Sigmoid colon (tissue), 7 donors: ENCODE measurements around the gene RHBDD3. TPM values are rescaled to one million over a fixed set of nuclear protein-coding genes. Genes with fewer than 3 reads are reported as not detected.
A peak's percentile ranks its signal among the peaks of the same experiment; 100 is the strongest.

Experiments
- DNase-seq: peaks from one replicate; pipeline ENCODE4 v3.0.0-alpha.2; 2019
- H3K27ac ChIP-seq, 4 donors: fragments of 200-600 bp; sonication (generic); one replicate each; pipeline ENCODE4 v1.5.1; 2016 to 2019; ENCODE audit warnings: mild to moderate bottlenecking in 1 of 4
- H3K27me3 ChIP-seq, 3 donors: fragments of 200-600 bp; sonication (generic); one replicate each; pipeline ENCODE4 v1.5.1; 2019; ENCODE audit warnings: mild to moderate bottlenecking in 1 of 3
- H3K36me3 ChIP-seq, 4 donors: fragments of 200-600 bp; sonication (generic); one replicate each; pipeline ENCODE4 v1.5.1; 2016 to 2019
- H3K4me1 ChIP-seq, 4 donors: fragments of 200-600 bp; sonication (generic); one replicate each; pipeline ENCODE4 v1.5.1; 2017 to 2019
- H3K4me3 ChIP-seq, 4 donors: fragments of 200-600 bp; sonication (generic); one replicate each; pipeline ENCODE4 v1.5.1; 2017 to 2019; ENCODE audit warnings: mild to moderate bottlenecking in 2 of 4, moderate library complexity in 1 of 4
- H3K9me3 ChIP-seq, 4 donors: fragments of 200-600 bp in 3 of 4; sonication (generic) in 3 of 4; one replicate each; pipeline versions ENCODE4 v1.5.1 to v1.6.1; 2013 to 2019
- CTCF ChIP-seq, 4 experiments: fragments of 450-650 bp in 3 of 4; fragments of 200-600 bp in 1 of 4; IDR thresholded peaks; one replicate each; pipeline ENCODE4 v1.5.1; 2016 to 2019; ENCODE audit warnings: antibody characterized with exemption in 4 of 4, mild to moderate bottlenecking in 3 of 4, moderate library complexity in 2 of 4
- EP300 ChIP-seq, 4 donors: sonication (generic); formaldehyde crosslinking; IDR thresholded peaks; one replicate each; pipeline ENCODE4 v1.6.1; 2017; ENCODE audit warnings: antibody characterized with exemption in 4 of 4
- POLR2A ChIP-seq, 2 donors: fragments of 450-650 bp; IDR thresholded peaks; one replicate each; pipeline ENCODE4 v1.6.1; 2016; ENCODE audit warnings: antibody characterized with exemption in 2 of 2, mild to moderate bottlenecking in 2 of 2, moderate library complexity in 2 of 2
- POLR2AphosphoS5 ChIP-seq, 4 donors: sonication (generic); formaldehyde crosslinking; IDR thresholded peaks; one replicate each; pipeline ENCODE4 v1.6.1; 2017; ENCODE audit warnings: antibody characterized with exemption in 4 of 4
- WGBS, 2 donors: extraction: QIAGEN DNeasy Blood & Tissue Kit; methylation state at CpG; one replicate each; pipeline ENCODE4 v1.1.7; 2013; 5-methylcytosine and 5-hydroxymethylcytosine counted together
- intact Hi-C: fragments of 100-400 bp; cut with DNase I; formaldehyde crosslinking; loops from one replicate; pipeline ENCODE4 v1.15.1; 2023
- polyA plus RNA-seq, 3 donors: library from polyadenylated mRNA; stranded (reverse); fragments of 200-250 nt; gene quantifications; one replicate each; pipeline ENCODE4 v1.2.3, GENCODE V29; 2013
- total RNA-seq, 4 donors: library from RNA; depleted of rRNA; stranded (reverse); fragments of >200 nt; gene quantifications; one replicate each; pipeline ENCODE4 v1.1.0, GENCODE V29; 2016
- donor health status: healthy with polysubstance abuse.
- donor health status: Bipolar disorder and iron deficiency.
- donor health status: healthy.

RHBDD3 gene
- total and polyA plus RNA-seq, 7 donors: 5.4 to 40.7 (median 16.4) TPM

- DNase-seq: peak; percentile 94
- H3K36me3 ChIP-seq: peaks cover 0 to 6% (median 0%) of the 10 kb centered on the region in 4 donors
- 0 to 1% methylated on average over 40 of the region's 40 CpGs for WGBS, 2 donors
- no peaks in the 10 kb centered on the region for H3K9me3 ChIP-seq
- TF ChIP-seq POLR2AphosphoS5 (IDR thresholded peaks at IDR 0.05) (peak in 3 of 4 donors; percentile 50 to 54 (median 52)), CTCF (IDR thresholded peaks at IDR 0.05) (peak; percentile 57 to 81 (median 77)), EP300 (IDR thresholded peaks at IDR 0.05) (no peak), POLR2A (IDR thresholded peaks at IDR 0.05) (no peak)
- H3K4me3 ChIP-seq: peak within 1 kb of the TSS; percentile 65 to 94 (median 87)
- peak within 1 kb of the TSS; percentile 86 to 94 (median 88) for H3K27ac ChIP-seq
- intact Hi-C loops: loop anchor here (1.0 to 2.0 kb wide), 2 partner anchors 38 to 53 kb away; partner anchors contain the start of gene EWSR1
- H3K4me1 ChIP-seq: peaks cover 0 to 65% (median 47%) of the 10 kb centered on the region in 4 donors
- no peaks in the 10 kb centered on the region for H3K27me3 ChIP-seq
Measured at GRCh38 chr22:29306175-29306834, 38.5 kb upstream of the RHBDD3 start, which contains the start of gene GAS2L1. TSS of gene GAS2L1 (plus strand) at chr22:29306650. CDS start at chr22:29308106, 1,456 bp downstream.

DNA sequence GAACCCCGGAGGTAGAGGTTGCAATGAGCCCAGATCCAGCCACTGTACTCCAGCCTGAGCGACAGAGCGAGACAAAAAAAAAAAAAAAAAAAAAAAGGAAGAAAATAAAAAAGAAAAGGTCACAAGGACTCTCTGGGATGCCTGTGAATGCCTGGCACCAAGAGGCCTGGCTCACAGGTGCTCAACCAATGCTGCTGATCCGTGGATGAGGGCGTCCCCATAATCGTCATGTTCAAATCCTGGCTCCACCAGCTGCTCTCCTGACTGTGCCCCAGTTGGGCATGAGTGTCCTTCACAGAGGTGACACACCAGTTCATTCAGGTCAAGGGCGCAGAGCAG lies 38.0 kb upstream of the RHBDD3 start:
- WGBS, 2 donors: 43 to 55% methylated on average over 7 of the region's 7 CpGs
- TF ChIP-seq POLR2A (IDR thresholded peaks at IDR 0.05) (no peak), POLR2AphosphoS5 (IDR thresholded peaks at IDR 0.05) (no peak), CTCF (IDR thresholded peaks at IDR 0.05) (no peak), EP300 (IDR thresholded peaks at IDR 0.05) (no peak)
- DNase-seq: no peak
- H3K4me3 ChIP-seq: peak overlapping the region in 1 of 4 donors; percentile 94
- no peaks in the 10 kb centered on the region for H3K9me3 ChIP-seq
- peaks cover 0 to 60% (median 42%) of the 10 kb centered on the region in 4 donors for H3K4me1 ChIP-seq
- no peaks in the 10 kb centered on the region for H3K27me3 ChIP-seq
- intact Hi-C loops: loop anchor here (1.0 to 2.0 kb wide), 2 partner anchors 37 to 53 kb away; partner anchors contain the start of gene EWSR1
- peaks cover 0 to 11% (median 1%) of the 10 kb centered on the region in 4 donors for H3K36me3 ChIP-seq
- peak overlapping the region; percentile 86 to 94 (median 88) for H3K27ac ChIP-seq

- intact Hi-C loops: no loop called here
- DNase-seq: no peak
- Histone ChIP-seq H3K27me3 (no peaks in the 10 kb centered on the region), H3K27ac (peak overlapping the region in 3 of 4 donors; percentile 2 to 55 (median 34)), H3K4me3 (no peak overlapping the region), H3K9me3 (no peaks in the 10 kb centered on the region), H3K36me3 (peaks cover 19 to 40% (median 30%) of the 10 kb centered on the region in 4 donors), H3K4me1 (peaks cover 0 to 31% (median 13%) of the 10 kb centered on the region in 4 donors)
- TF ChIP-seq CTCF (IDR thresholded peaks at IDR 0.05) (no peak), POLR2AphosphoS5 (IDR thresholded peaks at IDR 0.05) (no peak), POLR2A (IDR thresholded peaks at IDR 0.05) (no peak), EP300 (IDR thresholded peaks at IDR 0.05) (no peak)
- 27 to 61% methylated on average over 13 of the region's 13 CpGs for WGBS, 2 donors
Measured at GRCh38 chr22:29302681-29303465, 35.1 kb upstream of the RHBDD3 start.

DNA sequence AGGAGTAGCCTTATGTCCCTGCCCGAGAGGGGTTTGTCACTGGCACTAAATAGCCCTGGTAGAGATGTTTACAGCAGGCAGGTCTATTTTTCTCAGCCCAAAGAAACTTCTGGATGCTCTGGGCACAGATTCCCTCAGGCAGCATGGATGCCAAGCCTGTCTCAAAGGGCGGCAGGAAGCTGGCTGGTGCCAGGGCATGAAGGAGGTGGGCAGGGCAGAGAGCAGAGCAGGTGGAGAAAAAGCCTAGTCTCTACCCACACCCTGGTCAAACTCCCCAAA lies 34.6 kb upstream of the RHBDD3 start:
- Histone ChIP-seq H3K27ac (peak overlapping the region in 2 of 4 donors; percentile 34 to 55), H3K9me3 (no peaks in the 10 kb centered on the region), H3K4me3 (no peak overlapping the region), H3K4me1 (peaks cover 0 to 26% (median 8%) of the 10 kb centered on the region in 4 donors), H3K36me3 (peaks cover 24 to 45% (median 36%) of the 10 kb centered on the region in 4 donors), H3K27me3 (no peaks in the 10 kb centered on the region)
- intact Hi-C loops: no loop called here
- 25 to 64% methylated on average over 2 of the region's 2 CpGs for WGBS, 2 donors
- DNase-seq: no peak
- no peak for TF ChIP-seq POLR2AphosphoS5 (IDR thresholded peaks at IDR 0.05)
- TF ChIP-seq POLR2A (IDR thresholded peaks at IDR 0.05): no peak
- TF ChIP-seq CTCF (IDR thresholded peaks at IDR 0.05): no peak
- no peak for TF ChIP-seq EP300 (IDR thresholded peaks at IDR 0.05)
